HTERT RPE-1 (cell line): ENCODE measurements around the gene NDUFAF8.
"Not testable (repeated sequence)": the region's sequence is repeated elsewhere in the genome, so short reads cannot be mapped to it uniquely, and the experiment has no call there.

Source experiments
- in situ Hi-C: fragments of 300-500 bp; cut with MboI; formaldehyde crosslinking; loops from 4 replicates; pipeline ENCODE4 v1.14.3; 2020; ENCODE audit warnings: low sequenced_read_pairs

NDUFAF8 gene

GRCh38 chr17:81222906-81223761 is 16.0 kb upstream of the NDUFAF8 start, which contains the start of gene CEP131:
Gene CEP131 (minus strand): TSS chr17:81222965. CDS start chr17:81220056, 2,909 bp downstream.
- in situ Hi-C loops = no loop called here

GRCh38 chr17:81223762-81224130 is 15.4 kb upstream of the NDUFAF8 start:
- in situ Hi-C loops = no loop called here

DNA sequence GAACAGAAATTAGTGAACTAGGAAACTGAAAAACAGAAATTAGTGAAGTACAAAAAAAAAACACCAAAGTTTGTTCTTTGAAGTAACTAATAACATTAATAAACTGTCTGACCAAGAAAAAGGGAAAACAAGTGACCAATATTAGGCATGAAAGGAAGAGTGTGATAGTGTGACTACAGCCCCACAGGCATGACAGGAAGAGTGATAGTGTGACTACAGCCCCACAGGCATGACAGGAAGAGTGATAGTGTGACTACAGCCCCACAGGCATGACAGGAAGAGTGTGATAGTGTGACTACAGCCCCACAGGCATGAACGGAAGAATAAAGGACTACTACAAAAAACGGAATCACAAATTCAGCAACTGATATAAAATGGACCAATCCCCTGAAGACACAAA is 11.5 kb upstream of the NDUFAF8 start:
- in situ Hi-C loops = not testable (repeated sequence)

- in situ Hi-C loops = no loop called here
These were observed 10.7 kb upstream of the NDUFAF8 start for GRCh38 chr17:81228420-81228819.

GRCh38 chr17:81228834-81229665 is 10.1 kb upstream of the NDUFAF8 start:
- in situ Hi-C loops = no loop called here

GRCh38 chr17:81229666-81229920 is 9.5 kb upstream of the NDUFAF8 start:
- in situ Hi-C loops = no loop called here

DNA sequence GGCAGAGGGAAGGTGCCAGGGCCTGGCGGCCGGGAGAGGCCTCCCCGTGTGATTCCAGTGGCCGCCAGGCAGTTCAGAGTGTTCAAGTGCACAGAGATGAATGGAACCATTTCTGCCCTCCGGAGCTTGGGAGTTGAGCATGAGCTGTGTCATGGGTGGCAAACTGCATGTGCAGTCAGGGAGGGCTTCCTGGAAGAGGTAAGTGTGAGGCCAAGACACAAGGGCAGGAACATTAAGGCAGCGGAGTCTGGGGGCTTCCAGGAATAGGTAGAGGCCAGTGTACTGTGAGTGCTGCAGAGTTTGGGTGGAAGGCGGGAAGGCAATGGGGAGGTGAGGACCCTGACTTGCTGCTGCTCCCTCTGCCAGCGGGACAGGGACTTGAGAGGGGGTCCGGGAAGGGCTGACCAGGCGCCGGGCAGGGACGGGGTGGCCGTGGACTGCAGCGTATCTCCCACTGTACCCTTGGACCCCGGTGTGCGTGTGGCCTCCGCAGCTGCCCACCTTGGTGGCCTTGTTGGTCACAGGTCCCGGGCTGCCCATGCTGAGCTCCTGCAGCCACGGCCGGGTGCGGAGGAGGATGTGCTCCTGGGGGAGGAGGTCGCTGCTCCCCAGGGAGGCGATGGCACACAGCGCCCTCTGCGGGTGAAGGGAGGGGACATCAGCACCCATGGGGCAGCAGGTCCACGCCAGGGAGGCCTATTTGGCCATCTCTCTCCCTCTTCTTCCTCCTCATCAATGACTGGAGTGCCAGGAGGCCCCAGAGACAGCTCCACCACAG is 8.9 kb upstream of the NDUFAF8 start:
- in situ Hi-C loops = no loop called here

DNA sequence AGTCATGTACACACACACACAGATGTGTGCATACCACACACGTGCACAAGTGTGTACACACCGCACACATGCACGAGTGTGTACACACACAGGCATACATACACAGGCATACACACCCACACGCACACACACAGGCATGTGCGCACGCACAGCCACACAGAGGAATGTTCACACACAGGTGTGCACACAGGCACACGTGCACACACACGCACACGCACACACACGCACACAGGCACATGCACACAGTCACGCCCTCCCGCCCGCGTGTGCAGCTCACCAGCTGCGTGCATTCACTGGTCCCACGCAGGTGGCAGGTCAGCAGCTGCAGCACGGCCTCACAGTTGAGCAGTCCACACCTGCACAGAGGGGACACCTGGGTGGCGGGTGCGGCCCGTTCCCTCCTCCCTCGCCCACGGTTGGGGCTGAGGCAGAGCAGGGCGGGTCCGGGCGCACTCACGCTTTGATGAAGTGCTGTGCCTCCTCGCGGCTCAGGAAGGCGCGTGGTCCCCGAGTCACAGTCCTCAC is 7.9 kb upstream of the NDUFAF8 start:
- in situ Hi-C loops = no loop called here

DNA sequence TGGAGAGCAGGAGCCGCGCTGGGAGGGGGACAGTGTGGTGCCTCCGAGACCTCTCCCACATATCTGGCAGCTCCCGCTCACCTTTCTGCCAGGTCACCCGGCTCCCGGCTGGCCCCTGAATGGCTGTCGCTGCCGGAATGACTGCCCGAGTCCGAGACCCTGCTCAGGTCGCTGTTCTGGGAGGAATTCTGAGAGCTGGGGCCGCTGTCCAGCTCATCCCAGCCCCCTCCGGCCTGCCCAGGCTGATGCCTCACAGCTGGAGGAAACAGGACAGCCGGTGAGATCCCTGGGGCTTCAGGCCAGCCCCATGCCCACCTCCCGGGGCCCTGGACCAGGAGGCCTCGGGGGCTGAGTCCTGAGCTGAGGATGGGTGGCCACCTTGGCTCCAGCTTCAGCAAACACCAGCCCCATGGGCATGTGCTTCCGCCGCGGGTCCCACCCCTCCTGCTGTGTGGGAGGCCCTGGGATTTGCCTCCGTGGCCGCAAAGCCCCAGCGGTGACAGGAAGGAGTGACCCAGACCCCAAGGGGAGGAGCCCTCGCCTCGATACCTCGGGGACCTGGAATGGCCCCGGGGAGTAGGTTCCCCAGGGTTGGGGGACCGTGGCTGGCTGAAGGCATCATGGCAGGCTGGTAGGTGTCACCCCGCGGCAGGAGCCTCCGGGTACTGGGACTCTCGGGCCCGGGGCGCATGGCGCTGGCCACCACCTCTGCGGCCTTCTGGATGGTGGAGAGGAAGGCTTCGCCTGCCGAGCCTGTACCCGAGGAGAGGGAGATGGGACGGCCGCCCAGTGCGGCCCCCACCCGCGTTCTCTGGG is 7.1 kb upstream of the NDUFAF8 start:
- in situ Hi-C loops = no loop called here

- in situ Hi-C loops = no loop called here
These were observed 6.4 kb upstream of the NDUFAF8 start for GRCh38 chr17:81232616-81233241.

DNA sequence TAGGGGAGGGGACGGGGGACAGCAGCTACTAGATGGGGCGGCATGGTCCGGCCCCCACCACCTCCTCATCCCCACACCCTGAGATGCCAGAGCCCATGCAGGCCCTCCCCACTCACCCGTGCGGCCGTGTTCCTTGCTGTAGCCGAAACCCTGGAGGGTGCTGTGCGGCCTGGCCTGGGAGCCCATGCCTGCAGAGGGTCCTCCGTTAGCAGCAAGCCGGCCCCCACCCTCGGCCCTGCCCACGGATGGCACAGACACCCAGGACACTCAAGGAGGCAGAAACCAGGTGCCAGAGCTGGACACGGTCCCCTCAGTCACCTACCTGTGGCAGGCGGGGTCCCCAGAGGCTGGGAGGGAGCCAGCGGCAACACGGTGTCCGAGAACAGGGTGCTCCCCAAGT is 5.8 kb upstream of the NDUFAF8 start:
- in situ Hi-C loops = no loop called here

DNA sequence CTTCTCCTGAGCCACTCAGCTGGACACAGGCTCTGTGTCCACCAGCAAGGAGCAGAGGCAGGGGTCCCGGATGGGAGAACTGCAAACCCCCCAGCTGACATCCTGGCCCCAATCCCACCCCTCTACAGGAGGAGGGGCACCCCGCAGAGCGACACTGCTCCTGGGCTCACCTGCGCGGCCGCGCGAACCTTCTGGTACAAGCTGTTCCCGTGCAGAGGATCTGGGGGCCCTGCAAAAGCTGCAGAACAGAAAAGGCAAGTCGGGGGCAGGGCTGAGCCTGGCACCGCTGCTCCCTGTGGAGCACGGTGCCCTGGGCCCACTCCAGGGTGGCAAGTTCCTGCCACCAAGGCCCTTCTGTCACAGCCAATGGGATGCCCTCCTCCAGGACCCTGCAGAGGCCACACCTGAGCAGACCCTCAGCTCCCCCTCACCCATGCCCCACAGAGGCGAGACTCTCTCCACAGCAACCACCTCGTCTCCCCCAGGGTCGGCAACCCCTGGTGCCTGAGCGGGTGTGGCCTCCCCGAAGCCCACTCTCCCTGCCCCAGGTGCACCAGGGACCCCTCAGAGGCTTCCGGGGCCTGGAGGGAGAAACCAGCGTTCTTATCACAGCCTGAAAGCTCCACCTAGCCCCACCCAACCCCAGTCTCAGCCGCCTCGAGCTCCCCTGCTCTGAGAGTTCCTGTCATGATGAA is 5.2 kb upstream of the NDUFAF8 start:
- in situ Hi-C loops = no loop called here

- in situ Hi-C loops = no loop called here
These were observed 4.6 kb upstream of the NDUFAF8 start for GRCh38 chr17:81234506-81234855.

GRCh38 chr17:81234940-81235821 is 3.9 kb upstream of the NDUFAF8 start:
- in situ Hi-C loops = no loop called here

- in situ Hi-C loops = no loop called here
These were observed 3.0 kb upstream of the NDUFAF8 start for GRCh38 chr17:81235822-81236740.

- in situ Hi-C loops = no loop called here
These were observed 2.3 kb upstream of the NDUFAF8 start for GRCh38 chr17:81236784-81237183.
